K562 (cell line): ENCODE data around the gene POP5. TPM values are rescaled to one million over a fixed set of nuclear protein-coding genes. Genes with fewer than 3 reads are reported as not detected.

Source experiments
- CSDE1 ChIP-seq, 2 experiments: fragments of 450-650 bp; IDR thresholded peaks; 2 replicates each; pipeline ENCODE4 v1.6.1; 2016; ENCODE audit warnings: mild to moderate bottlenecking in 1 of 2
- CXXC5 ChIP-seq: fragments of 250-450 bp; sonication (Bioruptor Pico); IDR thresholded peaks from 2 replicates; pipeline ENCODE4 v1.8.0; 2022; ENCODE audit warnings: inconsistent platforms, mild to moderate bottlenecking, moderate library complexity
- HBP1 ChIP-seq: fragments of 450-650 bp; formaldehyde crosslinking; IDR thresholded peaks from 2 replicates; pipeline ENCODE4 v1.4.0; 2022; ENCODE audit warnings: missing genetic modification characterization
- HMBOX1 ChIP-seq: sonication (generic); IDR thresholded peaks from 2 replicates; pipeline ENCODE4 v1.6.1; 2016
- JUND ChIP-seq, 2 experiments: IDR thresholded peaks; 2 replicates in 1 of 2; 3 replicates in 1 of 2; pipeline ENCODE4 v1.6.1; 2011; ENCODE audit warnings: borderline replicate concordance in 2 of 2, low read depth in 2 of 2, low read length in 2 of 2, improper control_type of control experiment in 1 of 2, missing biosample characterization in 1 of 2, missing genetic modification characterization in 1 of 2, missing genetic modification reagents in 1 of 2
- L3MBTL2 ChIP-seq: fragments of 450-650 bp; IDR thresholded peaks from 2 replicates; pipeline ENCODE4 v1.6.1; 2016; ENCODE audit warnings: mild to moderate bottlenecking, moderate library complexity
- MAFF ChIP-seq: IDR thresholded peaks from 2 replicates; pipeline ENCODE4 v1.6.1; 2012; ENCODE audit warnings: low read length, improper control_type of control experiment
- MYC ChIP-seq, 2 experiments: fragments of 250-450 bp in 1 of 2; sonication (Bioruptor Pico) in 1 of 2; IDR thresholded peaks; 2 replicates each; pipeline versions ENCODE4 v1.5.1 to v1.6.1; 2012 to 2021; ENCODE audit warnings: low read depth in 2 of 2, borderline replicate concordance in 1 of 2, improper control_type of control experiment in 1 of 2, low read length in 1 of 2, mild to moderate bottlenecking in 1 of 2, moderate library complexity in 1 of 2
- NR2C1 ChIP-seq, 2 experiments: fragments of 450-650 bp; IDR thresholded peaks; 2 replicates each; pipeline ENCODE4 v1.6.1; 2017; ENCODE audit warnings: mild to moderate bottlenecking in 2 of 2, antibody characterized with exemption in 1 of 2, inconsistent platforms in 1 of 2, missing compliant biosample characterization in 1 of 2, missing genetic modification characterization in 1 of 2
- NUFIP1 ChIP-seq: fragments of 450-650 bp; IDR thresholded peaks from 2 replicates; pipeline ENCODE4 v1.6.1; 2018; ENCODE audit not compliant: partially characterized antibody
- PATZ1 ChIP-seq: fragments of 250-450 bp; sonication (Bioruptor Pico); IDR thresholded peaks from 2 replicates; pipeline ENCODE4 v1.5.0; 2020; ENCODE audit warnings: mild to moderate bottlenecking, borderline replicate concordance
- PKNOX1 ChIP-seq: fragments of 450-650 bp; IDR thresholded peaks from 2 replicates; pipeline ENCODE4 v1.6.1; 2016
- PREB ChIP-seq: sonication (generic); formaldehyde crosslinking; IDR thresholded peaks from 2 replicates; pipeline ENCODE4 v1.8.1; 2023; ENCODE audit warnings: mild to moderate bottlenecking, missing genetic modification reagents
- SIN3A ChIP-seq, 2 experiments: fragments of 150-350 bp in 1 of 2; IDR thresholded peaks; 2 replicates each; pipeline ENCODE4 v1.6.1; 2011 to 2016; ENCODE audit warnings: borderline replicate concordance in 2 of 2, low read depth in 2 of 2, low read length in 2 of 2, mild to moderate bottlenecking in 2 of 2, moderate library complexity in 2 of 2; ENCODE audit not compliant: control insufficient read depth in 1 of 2
- ZFP30 ChIP-seq: fragments of 250-450 bp; sonication (Bioruptor Pico); IDR thresholded peaks from 2 replicates; pipeline ENCODE4 v1.8.0; 2022; ENCODE audit warnings: moderate library complexity, mild to moderate bottlenecking, inconsistent platforms, borderline replicate concordance
- polyA plus RNA-seq, 8 experiments: library from polyadenylated mRNA; depleted of rRNA in 4 of 8; stranded (reverse) in 5 of 8; unstranded in 3 of 8; fragments of >200 nt; fragmentation: Nextera tagmentation in 2 of 8; fragmentation: Illumina TruSeq in 1 of 8; extraction: Ambion mirVana in 2 of 8; extraction: Trizol in 1 of 8; gene quantifications; 2 replicates each; pipeline versions ENCODE4 v1.2.1 to v1.2.3, GENCODE V29; 2011 to 2014; ENCODE audit warnings: inconsistent platforms in 1 of 8, missing spikeins in 1 of 8
- total RNA-seq, 7 experiments: library from RNA; depleted of rRNA in 6 of 7; stranded (reverse); fragments of >200 nt in 6 of 7; fragmentation: Illumina TruSeq in 2 of 7; extraction: Trizol in 2 of 7; gene quantifications; 2 replicates each; pipeline versions ENCODE4 v1.2.1 to v1.2.3, GENCODE V29; 2011 to 2021; ENCODE audit warnings: low replicate concordance in 1 of 7
- TF ChIP-seq, protein P1 (sequence below): fragments of 250-450 bp; sonication (Bioruptor Pico); IDR thresholded peaks from 2 replicates; pipeline ENCODE4 v1.8.0; 2022; ENCODE audit warnings: moderate library complexity, mild to moderate bottlenecking, inconsistent platforms
- TF ChIP-seq, protein P2 (sequence below): fragments of 250-450 bp; sonication (Bioruptor Pico); IDR thresholded peaks from 2 replicates; pipeline ENCODE4 v1.6.1; 2021; ENCODE audit warnings: mild to moderate bottlenecking

POP5 gene
- total and polyA plus RNA-seq, 9 of the 15 experiments (the other 6 are each of a cell fraction or from before 2014, with no cell fraction given): 57.5 to 253 (median 73.8) TPM

GRCh38 chr12:120539303-120539702 is 41.9 kb downstream of the POP5 start (continued):
- TF ChIP-seq HBP1 (CRISPR knock-in tag): no peak
- TF ChIP-seq, protein P1, sequence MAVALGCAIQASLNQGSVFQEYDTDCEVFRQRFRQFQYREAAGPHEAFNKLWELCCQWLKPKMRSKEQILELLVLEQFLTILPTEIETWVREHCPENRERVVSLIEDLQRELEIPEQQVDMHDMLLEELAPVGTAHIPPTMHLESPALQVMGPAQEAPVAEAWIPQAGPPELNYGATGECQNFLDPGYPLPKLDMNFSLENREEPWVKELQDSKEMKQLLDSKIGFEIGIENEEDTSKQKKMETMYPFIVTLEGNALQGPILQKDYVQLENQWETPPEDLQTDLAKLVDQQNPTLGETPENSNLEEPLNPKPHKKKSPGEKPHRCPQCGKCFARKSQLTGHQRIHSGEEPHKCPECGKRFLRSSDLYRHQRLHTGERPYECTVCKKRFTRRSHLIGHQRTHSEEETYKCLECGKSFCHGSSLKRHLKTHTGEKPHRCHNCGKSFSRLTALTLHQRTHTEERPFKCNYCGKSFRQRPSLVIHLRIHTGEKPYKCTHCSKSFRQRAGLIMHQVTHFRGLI (CRISPR knock-in tag): no peak
- TF ChIP-seq PATZ1 (CRISPR knock-in tag): no peak
- no peak for TF ChIP-seq CSDE1 (IDR thresholded peaks at IDR 0.05)
- TF ChIP-seq PKNOX1: peak; percentile 55
- 0 out of 2 replicates have a peak, but pooled peaks have one; percentile 24 for TF ChIP-seq L3MBTL2
- peak; percentile 76 for TF ChIP-seq MAFF
- peak; percentile 60 for TF ChIP-seq HMBOX1
- TF ChIP-seq MYC (IDR thresholded peaks at IDR 0.05; ENCODE audit: low read depth, low read length): no peak
- no peak for TF ChIP-seq MYC (CRISPR knock-in tag; IDR thresholded peaks at IDR 0.05; ENCODE audit: borderline replicate concordance, low read depth)
- TF ChIP-seq PREB (CRISPR knock-in tag): no peak
- TF ChIP-seq CXXC5: no peak
- TF ChIP-seq SIN3A (IDR thresholded peaks at IDR 0.05; ENCODE audit: borderline replicate concordance in 2 of 2, control insufficient read depth in 1 of 2, low read depth in 2 of 2, low read length in 2 of 2): no peak
- TF ChIP-seq, protein P2, sequence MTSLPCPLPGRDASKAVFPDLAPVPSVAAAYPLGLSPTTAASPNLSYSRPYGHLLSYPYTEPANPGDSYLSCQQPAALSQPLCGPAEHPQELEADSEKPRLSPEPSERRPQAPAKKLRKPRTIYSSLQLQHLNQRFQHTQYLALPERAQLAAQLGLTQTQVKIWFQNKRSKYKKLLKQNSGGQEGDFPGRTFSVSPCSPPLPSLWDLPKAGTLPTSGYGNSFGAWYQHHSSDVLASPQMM (CRISPR knock-in tag): no peak
- TF ChIP-seq JUND (IDR thresholded peaks at IDR 0.05; ENCODE audit: borderline replicate concordance, low read depth, low read length): peak; percentile 44; the same call in 1 of the 2 replicates
- peak; percentile 55; the same call in 1 of the 3 replicates for TF ChIP-seq JUND (tag; IDR thresholded peaks at IDR 0.05; ENCODE audit: borderline replicate concordance, low read depth, low read length)
- TF ChIP-seq NUFIP1: no peak
- no peak for TF ChIP-seq NR2C1 (IDR thresholded peaks at IDR 0.05)
- TF ChIP-seq NR2C1 (tag; IDR thresholded peaks at IDR 0.05): 0 out of 2 replicates have a peak, but pooled peaks have one; percentile 12
- TF ChIP-seq ZFP30 (CRISPR knock-in tag): no peak
